Stimulated activated CD4-positive, alpha-beta T cell treated with anti-CD3 and anti-CD28 coated beads, TNF-alpha, amount 100 ng/mL, for 1 hour (primary cell): ENCODE results near the gene DPYSL4.
"Not testable (repeated sequence)": the region's sequence is repeated elsewhere in the genome, so short reads cannot be mapped to it uniquely, and the experiment has no call there.

Experiments used
- DNase-seq, 3 donors: peaks; one replicate each; pipeline ENCODE4 v3.0.0-alpha.2; 2020; ENCODE audit warnings: low read depth in 3 of 3, low spot score in 1 of 3

The DPYSL4 gene

GRCh38 chr10:132205650-132206376, 19.1 kb downstream of the DPYSL4 start:
- no peak for DNase-seq

GRCh38 chr10:132206377-132206745, 19.6 kb downstream of the DPYSL4 start:
- DNase-seq: no peak

GRCh38 chr10:132206806-132207535, 20.2 kb downstream of the DPYSL4 start:
- DNase-seq: no peak

GRCh38 chr10:132207536-132208461, 21.1 kb downstream of the DPYSL4 start:
- DNase-seq: no peak

- no peak for DNase-seq
Measured at GRCh38 chr10:132208462-132209050, 21.8 kb downstream of the DPYSL4 start.

GRCh38 chr10:132209130-132209529, 22.4 kb downstream of the DPYSL4 start:
- no peak for DNase-seq

GRCh38 chr10:132209978-132210530, 23.3 kb downstream of the DPYSL4 start:
- no peak for DNase-seq

- DNase-seq: no peak
Measured at GRCh38 chr10:132210766-132211165, 24.0 kb downstream of the DPYSL4 start.

GRCh38 chr10:132211246-132211645, 24.5 kb downstream of the DPYSL4 start:
- no peak for DNase-seq

GRCh38 chr10:132212816-132213215, 26.1 kb downstream of the DPYSL4 start:
- DNase-seq: no peak

GRCh38 chr10:132213917-132214316, 27.2 kb downstream of the DPYSL4 start:
- DNase-seq: no peak

- not testable (repeated sequence) for DNase-seq
Measured at GRCh38 chr10:132216441-132216840, 29.7 kb downstream of the DPYSL4 start.

GRCh38 chr10:132219486-132219885, 32.7 kb downstream of the DPYSL4 start:
- DNase-seq: no peak

GRCh38 chr10:132220061-132220460, 33.3 kb downstream of the DPYSL4 start:
- DNase-seq: no peak

- DNase-seq: not testable (repeated sequence)
Measured at GRCh38 chr10:132220996-132221395, 34.2 kb downstream of the DPYSL4 start.

GRCh38 chr10:132222726-132223125, 36.0 kb downstream of the DPYSL4 start:
- DNase-seq: no peak

GRCh38 chr10:132223156-132223590, 36.4 kb downstream of the DPYSL4 start:
- DNase-seq: peak; percentile 9 to 51 (median 12)

- DNase-seq: no peak
Measured at GRCh38 chr10:132223611-132224342, 37.0 kb downstream of the DPYSL4 start.

- no peak for DNase-seq
Measured at GRCh38 chr10:132224343-132225072, 37.8 kb downstream of the DPYSL4 start.
